ENCODE results near the gene FA2H.
"Not testable (repeated sequence)": the region's sequence is repeated elsewhere in the genome, so short reads cannot be mapped to it uniquely, and the experiment has no call there.

Gene FA2H, protein sequence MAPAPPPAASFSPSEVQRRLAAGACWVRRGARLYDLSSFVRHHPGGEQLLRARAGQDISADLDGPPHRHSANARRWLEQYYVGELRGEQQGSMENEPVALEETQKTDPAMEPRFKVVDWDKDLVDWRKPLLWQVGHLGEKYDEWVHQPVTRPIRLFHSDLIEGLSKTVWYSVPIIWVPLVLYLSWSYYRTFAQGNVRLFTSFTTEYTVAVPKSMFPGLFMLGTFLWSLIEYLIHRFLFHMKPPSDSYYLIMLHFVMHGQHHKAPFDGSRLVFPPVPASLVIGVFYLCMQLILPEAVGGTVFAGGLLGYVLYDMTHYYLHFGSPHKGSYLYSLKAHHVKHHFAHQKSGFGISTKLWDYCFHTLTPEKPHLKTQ

DNA sequence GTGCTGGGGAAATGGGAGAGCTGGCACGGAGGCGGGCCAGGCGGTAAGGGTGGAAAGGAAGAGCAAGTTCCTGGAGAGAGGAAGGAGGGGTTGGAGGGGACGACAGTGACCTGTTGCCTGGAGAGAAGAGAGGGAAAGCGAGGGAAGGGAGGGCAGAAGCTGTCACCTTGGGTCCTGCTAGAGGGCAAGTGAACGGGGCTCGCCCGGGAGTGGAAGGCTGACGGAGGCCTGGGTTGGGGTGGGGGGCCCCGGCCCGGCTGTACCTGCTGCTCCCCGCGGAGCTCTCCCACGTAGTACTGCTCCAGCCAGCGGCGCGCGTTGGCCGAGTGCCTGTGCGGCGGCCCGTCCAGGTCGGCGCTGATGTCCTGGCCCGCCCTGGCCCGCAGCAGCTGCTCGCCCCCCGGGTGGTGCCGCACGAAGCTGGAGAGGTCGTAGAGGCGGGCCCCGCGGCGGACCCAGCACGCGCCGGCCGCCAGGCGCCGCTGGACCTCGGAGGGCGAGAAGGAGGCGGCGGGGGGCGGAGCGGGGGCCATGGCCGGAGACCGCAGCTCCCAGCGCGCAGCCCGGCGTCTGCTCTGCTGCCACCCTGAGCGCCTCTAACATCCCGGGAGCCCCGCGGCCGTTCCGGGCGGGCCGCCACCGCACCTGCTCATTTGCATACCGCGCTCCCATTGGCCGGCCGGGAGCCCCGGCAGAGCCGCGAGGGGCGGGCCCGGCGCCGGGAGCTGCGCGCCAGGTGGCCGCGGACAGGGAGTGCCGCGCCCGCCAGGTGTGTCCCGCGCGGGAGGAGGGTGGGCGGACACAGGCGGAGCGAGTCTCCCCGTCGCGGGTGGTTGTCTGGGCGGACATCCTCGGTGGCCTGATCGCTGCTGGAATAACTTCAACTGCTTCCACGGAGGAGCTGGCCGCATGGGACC, at the start of gene FA2H:
Gene FA2H (minus strand): TSS at position 598 of the 917 bp plus-strand sequence. CDS start 65 bp downstream, at position 533.
- no peaks in the 10 kb centered on the region for H3K36me3 ChIP-seq (ENCODE audit: low read depth)
- H3K27me3 ChIP-seq (ENCODE audit: insufficient read depth, poor library complexity, severe bottlenecking) = no peaks in the 10 kb centered on the region
- H3K9me3 ChIP-seq (ENCODE audit: severe bottlenecking) = no peaks in the 10 kb centered on the region
- peak; percentile 91 for DNase-seq (ENCODE audit: low spot score)
- H3K4me3 ChIP-seq (ENCODE audit: severe bottlenecking) = peak within 1 kb of the TSS; percentile 33
- TF ChIP-seq, protein P1, sequence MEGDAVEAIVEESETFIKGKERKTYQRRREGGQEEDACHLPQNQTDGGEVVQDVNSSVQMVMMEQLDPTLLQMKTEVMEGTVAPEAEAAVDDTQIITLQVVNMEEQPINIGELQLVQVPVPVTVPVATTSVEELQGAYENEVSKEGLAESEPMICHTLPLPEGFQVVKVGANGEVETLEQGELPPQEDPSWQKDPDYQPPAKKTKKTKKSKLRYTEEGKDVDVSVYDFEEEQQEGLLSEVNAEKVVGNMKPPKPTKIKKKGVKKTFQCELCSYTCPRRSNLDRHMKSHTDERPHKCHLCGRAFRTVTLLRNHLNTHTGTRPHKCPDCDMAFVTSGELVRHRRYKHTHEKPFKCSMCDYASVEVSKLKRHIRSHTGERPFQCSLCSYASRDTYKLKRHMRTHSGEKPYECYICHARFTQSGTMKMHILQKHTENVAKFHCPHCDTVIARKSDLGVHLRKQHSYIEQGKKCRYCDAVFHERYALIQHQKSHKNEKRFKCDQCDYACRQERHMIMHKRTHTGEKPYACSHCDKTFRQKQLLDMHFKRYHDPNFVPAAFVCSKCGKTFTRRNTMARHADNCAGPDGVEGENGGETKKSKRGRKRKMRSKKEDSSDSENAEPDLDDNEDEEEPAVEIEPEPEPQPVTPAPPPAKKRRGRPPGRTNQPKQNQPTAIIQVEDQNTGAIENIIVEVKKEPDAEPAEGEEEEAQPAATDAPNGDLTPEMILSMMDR (IDR thresholded peaks at IDR 0.05; ENCODE audit: poor library complexity, severe bottlenecking) = peak; percentile 46
- peak; percentile 100 for ATAC-seq (ENCODE audit: low read depth)
- no peaks in the 10 kb centered on the region for H3K4me1 ChIP-seq (ENCODE audit: insufficient read depth, poor library complexity, severe bottlenecking)
- H3K27ac ChIP-seq (ENCODE audit: poor library complexity, severe bottlenecking) = no peak within 1 kb of the TSS

DNA sequence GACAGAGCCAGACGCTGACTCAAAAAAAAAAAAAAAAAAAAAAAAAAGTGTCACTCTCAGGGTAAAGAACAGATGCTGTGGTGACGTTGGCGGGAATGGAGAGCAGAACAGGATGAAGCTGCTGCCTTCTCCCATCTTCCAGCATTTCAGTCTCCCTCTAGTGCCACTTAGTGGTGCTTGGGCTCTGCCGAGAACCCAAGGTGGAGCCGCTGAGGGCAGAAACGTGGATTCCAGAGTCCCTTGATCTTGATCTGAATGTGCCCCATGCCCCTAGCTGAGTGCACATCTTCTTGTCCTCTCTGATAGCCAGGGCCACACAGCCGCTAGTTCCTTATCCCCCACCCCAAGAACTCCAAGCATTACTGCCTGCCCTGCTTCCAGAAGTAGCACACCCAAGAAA, 43.2 kb upstream of the FA2H start:
- H3K4me3 ChIP-seq (ENCODE audit: severe bottlenecking) = no peak overlapping the region
- no peaks in the 10 kb centered on the region for H3K4me1 ChIP-seq (ENCODE audit: insufficient read depth, poor library complexity, severe bottlenecking)
- H3K9me3 ChIP-seq (ENCODE audit: severe bottlenecking) = no peaks in the 10 kb centered on the region
- H3K36me3 ChIP-seq (ENCODE audit: low read depth) = no peaks in the 10 kb centered on the region
- TF ChIP-seq, protein P1 (IDR thresholded peaks at IDR 0.05; ENCODE audit: poor library complexity, severe bottlenecking) = no peak
- ATAC-seq (ENCODE audit: low read depth) = no peak
- no peak overlapping the region for H3K27ac ChIP-seq (ENCODE audit: poor library complexity, severe bottlenecking)
- H3K27me3 ChIP-seq (ENCODE audit: insufficient read depth, poor library complexity, severe bottlenecking) = peaks cover 4% of the 10 kb centered on the region
- DNase-seq (ENCODE audit: low spot score) = no peak

DNA sequence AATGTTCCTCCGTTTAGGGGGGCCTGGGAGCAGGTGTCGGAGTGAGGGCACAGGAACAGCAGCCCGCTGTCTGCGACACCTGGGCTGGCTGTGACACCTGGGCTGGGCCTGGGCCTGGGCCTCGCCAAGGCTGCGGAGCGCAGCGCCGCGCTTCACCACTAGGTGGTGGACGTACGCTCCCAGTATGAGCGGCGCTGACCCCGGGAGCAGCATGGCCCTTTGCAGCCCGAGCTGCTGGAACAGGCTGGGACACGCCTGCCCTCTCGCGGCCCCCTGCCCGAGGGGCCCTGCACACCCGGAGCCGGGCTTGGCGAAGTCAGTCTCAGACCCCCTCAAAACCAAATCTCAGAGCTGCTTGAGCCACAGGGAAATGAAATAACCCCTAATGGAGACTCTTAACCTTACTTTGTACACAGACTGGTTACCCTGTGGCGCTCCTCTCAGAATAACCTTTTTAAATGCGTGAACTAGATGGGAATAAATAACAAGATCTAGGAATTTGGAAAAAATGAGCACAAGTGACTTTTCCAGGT, 38.6 kb upstream of the FA2H start:
- Histone ChIP-seq H3K9me3 (ENCODE audit: severe bottlenecking) (no peaks in the 10 kb centered on the region), H3K36me3 (ENCODE audit: low read depth) (no peaks in the 10 kb centered on the region), H3K27me3 (ENCODE audit: insufficient read depth, poor library complexity, severe bottlenecking) (no peaks in the 10 kb centered on the region), H3K4me3 (ENCODE audit: severe bottlenecking) (no peak overlapping the region), H3K27ac (ENCODE audit: poor library complexity, severe bottlenecking) (no peak overlapping the region), H3K4me1 (ENCODE audit: insufficient read depth, poor library complexity, severe bottlenecking) (no peaks in the 10 kb centered on the region)
- TF ChIP-seq, protein P1 (IDR thresholded peaks at IDR 0.05; ENCODE audit: poor library complexity, severe bottlenecking) = peak; percentile 97
- peak; percentile 100 for ATAC-seq (ENCODE audit: low read depth)
- DNase-seq (ENCODE audit: low spot score) = peak; percentile 79

DNA sequence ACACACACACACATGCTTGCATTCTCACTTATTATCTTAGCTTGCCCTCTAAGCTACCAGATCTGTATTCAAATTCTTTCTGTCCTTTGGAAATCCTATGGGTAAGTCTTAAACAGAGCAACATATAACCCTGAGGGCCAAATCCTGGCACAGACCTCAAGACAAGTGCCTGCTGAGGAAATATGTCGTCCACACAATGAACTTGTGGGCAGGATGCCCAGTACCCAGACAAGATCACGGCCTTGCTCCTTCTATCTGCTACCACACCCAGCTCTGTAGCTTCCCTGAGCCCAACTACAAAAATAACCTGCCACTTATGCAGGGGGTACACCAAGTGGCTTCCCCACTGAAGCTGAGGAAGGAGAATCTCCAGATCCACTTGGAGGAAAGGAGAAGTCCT, 37.3 kb upstream of the FA2H start:
- H3K27ac ChIP-seq (ENCODE audit: poor library complexity, severe bottlenecking) = no peak overlapping the region
- ATAC-seq (ENCODE audit: low read depth) (no peak), DNase-seq (ENCODE audit: low spot score) (no peak)
- no peaks in the 10 kb centered on the region for H3K4me1 ChIP-seq (ENCODE audit: insufficient read depth, poor library complexity, severe bottlenecking)
- TF ChIP-seq, protein P1 (IDR thresholded peaks at IDR 0.05; ENCODE audit: poor library complexity, severe bottlenecking) = no peak
- no peak overlapping the region for H3K4me3 ChIP-seq (ENCODE audit: severe bottlenecking)
- H3K9me3 ChIP-seq (ENCODE audit: severe bottlenecking) = no peaks in the 10 kb centered on the region
- H3K27me3 ChIP-seq (ENCODE audit: insufficient read depth, poor library complexity, severe bottlenecking) = no peaks in the 10 kb centered on the region
- H3K36me3 ChIP-seq (ENCODE audit: low read depth) = no peaks in the 10 kb centered on the region

DNA sequence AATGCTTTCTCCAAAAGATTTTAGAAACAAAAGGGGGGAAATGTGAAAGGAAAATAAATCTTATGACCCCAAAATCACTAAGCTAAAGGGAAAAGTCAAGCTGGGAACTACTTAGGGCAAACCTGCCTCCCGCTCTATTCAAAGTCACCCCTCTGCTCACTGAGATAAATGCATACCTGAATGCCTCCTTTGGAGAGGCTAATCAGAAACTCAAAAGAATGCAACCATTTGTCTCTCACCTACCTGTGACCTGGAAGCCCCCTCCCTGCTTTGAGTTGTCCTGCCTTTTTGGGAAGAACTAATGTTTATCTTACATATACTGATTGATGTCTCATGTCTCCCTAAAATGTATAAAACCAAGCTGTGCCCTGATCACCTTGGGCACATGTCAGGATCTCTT, 36.6 kb upstream of the FA2H start:
- not testable (repeated sequence) for H3K36me3 ChIP-seq (ENCODE audit: low read depth); H3K27ac ChIP-seq (ENCODE audit: poor library complexity, severe bottlenecking); H3K9me3 ChIP-seq (ENCODE audit: severe bottlenecking); H3K4me3 ChIP-seq (ENCODE audit: severe bottlenecking); ATAC-seq (ENCODE audit: low read depth); H3K4me1 ChIP-seq (ENCODE audit: insufficient read depth, poor library complexity, severe bottlenecking); DNase-seq (ENCODE audit: low spot score); H3K27me3 ChIP-seq (ENCODE audit: insufficient read depth, poor library complexity, severe bottlenecking)
